TTC549 (cell line): ENCODE measurements around the gene CDC42EP3.

ENCODE experiments used
- FAIRE-seq: peaks from 2 replicates; lab custom pipeline; 2012; peaks lifted over from hg19 to GRCh38; lab: Jason Lieb, UNC

CDC42EP3 gene

GRCh38 chr2:37671009-37671815, at the start of gene CDC42EP3:
CDC42EP3 (minus strand) TSS chr2:37671642; CDS start chr2:37646587, 25,055 bp downstream.
- no peak for FAIRE-seq

GRCh38 chr2:37721201-37721560, 49.7 kb upstream of the CDC42EP3 start:
- no peak for FAIRE-seq

DNA sequence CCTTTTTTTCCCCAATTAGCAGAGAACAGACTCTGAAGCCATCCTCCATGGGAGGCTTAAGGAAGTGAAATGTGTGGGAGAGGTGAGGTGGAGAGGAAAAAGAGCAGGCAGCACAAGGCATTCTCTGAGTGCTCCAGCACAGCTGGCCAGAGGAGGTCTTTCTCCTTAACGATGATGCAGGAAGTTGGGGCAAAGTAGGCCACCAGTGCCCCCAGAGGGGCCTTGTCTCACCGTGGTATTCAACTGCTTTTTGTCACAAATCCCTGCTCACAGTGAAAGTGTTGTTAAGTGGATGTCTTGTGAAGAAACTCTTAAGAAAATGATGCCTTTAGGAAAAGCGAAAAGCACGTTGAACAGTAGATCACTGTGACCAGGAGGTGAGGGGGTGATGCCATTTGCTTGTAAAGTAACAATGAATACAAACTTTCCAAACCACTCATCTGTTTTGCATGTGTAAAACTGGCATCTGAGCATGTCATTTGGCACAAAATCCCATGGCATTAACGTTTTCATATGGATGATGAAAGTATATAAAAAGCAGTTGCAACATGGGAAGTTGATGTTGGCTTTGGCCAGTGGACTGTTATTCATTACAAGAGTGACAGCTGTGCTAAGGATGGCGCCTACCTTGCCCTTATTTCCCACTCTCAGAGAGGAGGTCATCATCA, 49.2 kb upstream of the CDC42EP3 start:
- no peak for FAIRE-seq

DNA sequence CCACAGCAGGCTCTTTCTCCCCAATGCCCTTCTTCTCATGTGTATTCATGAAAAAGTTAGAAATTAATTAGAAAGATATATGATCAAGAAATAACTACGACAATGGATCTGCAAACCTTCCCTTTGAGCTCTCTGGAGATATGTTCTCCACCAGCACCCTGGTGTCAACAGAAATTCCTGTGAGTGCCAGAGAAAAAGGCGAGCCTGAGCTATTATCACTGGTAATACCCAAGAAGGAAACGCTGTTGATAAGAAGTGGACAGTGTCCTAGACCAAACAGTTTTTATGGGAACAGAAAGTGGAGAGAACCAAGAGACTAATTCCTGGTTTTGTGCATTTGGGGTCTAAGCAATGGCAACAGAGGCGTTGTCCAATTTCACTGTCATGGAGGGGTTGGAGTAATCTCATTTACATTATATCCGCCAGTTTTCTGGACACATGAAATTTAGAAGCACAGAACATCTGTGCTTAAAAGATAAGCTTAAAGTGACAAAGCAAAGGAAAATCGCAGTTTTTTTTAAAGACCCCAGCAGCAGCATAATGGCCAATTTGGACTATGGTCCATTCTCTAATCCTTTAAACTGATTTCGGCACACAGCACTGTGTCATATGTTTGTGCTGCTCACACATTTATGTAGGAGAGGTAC, 47.2 kb upstream of the CDC42EP3 start:
- no peak for FAIRE-seq

DNA sequence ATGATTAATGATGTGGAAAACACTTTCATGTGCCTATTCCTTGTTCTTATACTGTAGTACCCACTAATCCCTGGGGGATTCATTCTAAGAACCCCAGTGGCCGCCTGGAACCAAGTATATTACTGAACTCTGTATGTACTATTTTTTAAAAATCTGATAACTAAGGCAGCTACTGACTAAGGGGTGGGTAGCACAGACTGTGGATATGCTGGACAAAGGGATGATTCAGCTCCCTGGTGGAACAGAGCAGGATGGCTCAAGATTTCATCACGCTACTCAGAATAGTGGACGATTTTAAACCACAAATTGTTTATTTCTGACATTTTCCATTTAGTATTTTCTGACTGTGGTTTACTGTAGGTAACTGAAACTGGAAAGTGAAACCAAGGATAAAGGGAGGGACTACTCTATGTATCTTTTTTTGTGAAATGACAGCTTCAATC, 41.8 kb upstream of the CDC42EP3 start:
- FAIRE-seq: no peak

GRCh38 chr2:37711831-37712230, 40.4 kb upstream of the CDC42EP3 start:
- no peak for FAIRE-seq

- no peak for FAIRE-seq
Observed at GRCh38 chr2:37711308-37711731, 39.9 kb upstream of the CDC42EP3 start.

DNA sequence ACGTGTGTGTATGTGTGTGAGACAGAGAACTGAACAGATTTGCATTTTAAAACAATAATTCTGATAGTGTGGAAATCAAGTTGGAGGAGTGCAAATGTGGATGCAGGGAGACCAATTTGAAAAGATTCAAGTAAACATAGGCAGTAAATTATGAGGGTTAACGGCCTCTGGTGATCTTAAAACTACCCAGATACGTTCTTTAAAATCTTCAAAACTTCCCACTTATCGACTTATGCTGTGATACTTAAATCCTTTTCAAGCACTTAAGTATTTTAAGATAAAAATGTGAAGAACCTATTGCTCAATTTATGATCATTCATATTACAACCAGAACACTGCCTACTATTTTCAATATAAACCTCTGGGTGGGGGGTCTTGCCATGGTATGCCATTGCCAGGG, 37.7 kb upstream of the CDC42EP3 start:
- FAIRE-seq: no peak

DNA sequence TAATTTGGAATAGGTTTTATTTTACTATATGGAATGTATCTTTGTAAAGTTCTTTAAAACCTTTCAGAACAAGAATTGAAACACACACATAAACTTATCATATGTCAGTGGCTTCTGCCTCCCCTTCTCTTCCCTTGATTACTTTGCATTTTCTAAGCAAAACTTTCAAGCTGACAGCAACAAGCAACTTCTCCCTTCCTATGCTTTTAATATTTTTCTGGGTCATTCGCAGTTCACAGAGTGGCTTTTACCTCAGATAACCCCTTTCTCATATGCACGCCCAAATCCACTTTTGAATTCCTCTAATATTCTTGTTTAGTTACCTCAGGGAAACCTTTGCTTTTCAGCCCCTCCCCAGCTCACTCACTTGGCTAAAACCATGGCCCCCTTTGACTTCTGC, 36.7 kb upstream of the CDC42EP3 start:
- no peak for FAIRE-seq

DNA sequence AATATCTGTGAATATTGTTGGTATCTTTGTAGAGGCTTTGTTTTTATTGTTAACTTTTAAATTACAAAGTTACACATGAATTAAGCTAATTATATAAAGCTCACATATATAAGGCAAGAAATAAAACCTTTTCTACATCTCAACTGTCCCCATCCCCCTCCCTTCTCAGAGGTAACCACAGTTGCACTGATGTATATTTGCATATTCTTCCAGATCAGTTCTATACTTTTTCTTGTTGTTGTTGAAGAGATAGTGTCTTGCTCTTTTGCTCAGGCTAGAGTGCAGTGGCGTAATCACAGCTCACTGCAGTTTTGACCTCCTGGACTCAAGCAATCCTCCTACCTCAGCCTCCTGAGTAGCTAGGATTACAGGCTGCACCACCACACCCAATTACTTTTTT, 36.0 kb upstream of the CDC42EP3 start:
- FAIRE-seq: no peak

DNA sequence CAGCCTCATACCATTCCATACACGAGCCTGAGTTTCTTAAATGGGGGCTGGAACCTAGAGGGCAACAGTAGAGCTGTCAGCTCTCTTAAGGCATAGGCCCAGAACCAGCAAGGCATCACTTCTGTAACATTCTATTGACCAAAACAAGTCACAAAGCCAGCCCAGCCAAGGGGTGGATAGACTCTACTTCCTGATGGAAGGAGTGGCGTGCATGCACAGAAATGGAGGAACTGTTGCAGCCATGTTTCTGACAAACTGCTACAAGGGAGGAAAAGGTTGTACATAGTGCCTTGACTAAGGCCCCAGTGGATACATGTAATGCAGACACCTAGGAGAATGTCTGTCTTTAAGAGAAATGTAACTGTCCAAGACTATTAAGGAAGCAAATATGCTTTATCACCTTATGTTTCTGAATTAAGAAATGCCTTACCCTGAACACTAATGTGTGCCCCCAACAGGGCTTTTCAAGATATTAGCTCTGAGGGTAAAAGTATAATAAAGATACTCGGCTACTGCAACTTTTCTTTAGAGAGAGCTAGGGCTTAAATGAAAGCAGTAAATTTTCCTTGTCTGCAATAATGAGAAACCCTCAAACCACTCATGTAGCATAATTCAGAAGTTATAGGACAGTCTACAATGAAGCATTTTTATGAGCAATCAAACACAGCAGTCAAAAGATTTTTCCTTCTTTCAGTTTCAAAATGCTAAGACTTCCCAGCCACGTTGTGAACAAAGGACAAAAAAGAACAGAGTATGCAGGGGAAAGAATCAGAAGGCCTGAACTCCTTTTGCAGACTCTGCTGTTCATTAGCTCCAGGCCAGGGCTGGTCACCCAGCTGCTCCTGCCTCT, 35.1 kb upstream of the CDC42EP3 start:
- FAIRE-seq: no peak

GRCh38 chr2:37705191-37705590, 33.7 kb upstream of the CDC42EP3 start:
- no peak for FAIRE-seq

GRCh38 chr2:37698931-37699481, 27.6 kb upstream of the CDC42EP3 start:
- no peak for FAIRE-seq

- FAIRE-seq: no peak
Observed at GRCh38 chr2:37695336-37695735, 23.9 kb upstream of the CDC42EP3 start.

GRCh38 chr2:37692711-37693110, 21.3 kb upstream of the CDC42EP3 start:
- FAIRE-seq: no peak

DNA sequence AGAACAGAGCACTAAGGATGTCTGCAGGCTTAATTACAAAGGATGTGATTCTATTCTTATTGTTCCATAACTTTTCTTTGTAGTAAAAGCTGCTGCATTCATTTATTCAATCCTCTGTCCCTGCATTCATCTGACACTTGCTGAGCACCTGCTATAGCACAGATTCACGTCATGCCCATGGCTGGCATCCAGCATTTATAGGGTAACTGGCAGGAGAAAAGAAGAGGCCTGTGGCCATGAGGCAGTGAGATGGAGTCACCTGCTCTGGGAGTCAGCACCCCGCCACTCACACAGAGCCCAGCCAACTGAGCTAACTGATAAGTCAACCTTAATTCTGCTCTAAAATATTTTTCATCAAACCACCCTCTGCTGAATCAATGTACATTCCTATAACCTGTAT, 18.3 kb upstream of the CDC42EP3 start:
- FAIRE-seq: no peak

DNA sequence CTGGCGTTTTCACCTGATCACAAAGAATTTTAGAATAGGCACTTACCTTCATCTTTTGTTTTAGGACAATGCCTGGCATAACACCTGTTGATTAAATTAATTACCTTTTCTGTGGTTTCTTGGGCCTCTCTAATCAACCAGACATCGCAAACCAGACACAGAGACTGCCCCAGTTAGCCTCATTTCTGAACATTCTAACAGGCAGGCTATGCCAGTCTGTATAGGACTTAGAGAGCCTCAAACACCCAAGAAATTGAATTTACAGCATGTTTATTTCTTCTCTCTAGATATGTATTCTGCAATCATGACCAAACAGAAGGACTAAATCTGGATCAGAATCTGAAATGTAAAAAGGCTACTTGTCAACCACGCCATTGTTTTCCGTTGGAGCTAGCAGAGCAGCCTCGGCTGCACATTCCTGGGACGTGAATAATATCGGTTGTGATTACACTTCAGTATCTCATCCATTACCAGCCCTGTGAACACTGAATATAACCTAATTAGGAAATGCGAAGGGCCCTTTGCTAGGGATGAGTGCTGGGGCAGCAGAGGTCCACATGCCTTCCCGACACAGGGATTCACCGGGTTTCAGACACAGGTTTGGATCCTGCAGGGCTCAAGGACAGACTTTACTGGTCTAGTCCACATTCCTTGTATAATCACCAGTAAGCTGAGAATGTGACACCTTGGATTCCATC, 17.5 kb upstream of the CDC42EP3 start:
- FAIRE-seq: no peak

GRCh38 chr2:37686792-37687526, 15.5 kb upstream of the CDC42EP3 start:
- no peak for FAIRE-seq

DNA sequence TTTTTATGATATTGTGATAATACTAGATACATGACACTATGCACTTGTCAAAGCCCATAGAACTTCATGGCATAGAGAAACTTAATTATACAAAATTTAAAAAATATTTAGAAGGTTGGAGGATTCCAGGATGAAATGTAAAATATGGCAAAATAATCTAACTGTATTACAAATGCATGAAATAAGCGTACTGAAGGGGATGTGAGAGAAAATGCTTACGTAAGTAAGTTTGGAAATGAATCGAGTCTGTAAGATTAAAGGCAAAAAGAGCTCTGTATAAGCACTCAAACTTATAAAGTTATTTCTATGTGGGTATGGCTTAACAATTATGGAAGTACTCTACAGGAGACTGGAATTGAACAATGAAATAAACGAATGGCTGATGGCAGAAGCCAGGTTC, 13.4 kb upstream of the CDC42EP3 start:
- no peak for FAIRE-seq

GRCh38 chr2:37683921-37684780, 12.7 kb upstream of the CDC42EP3 start:
- no peak for FAIRE-seq
